SK-N-SH (cell line): ENCODE measurements around the gene LRP6.

ENCODE experiments used
- CTCF ChIP-seq: fragments of 200-600 bp; sonication (generic); IDR thresholded peaks from 2 replicates; pipeline ENCODE4 v1.6.1; 2017; ENCODE audit warnings: antibody characterized with exemption, mild to moderate bottlenecking, moderate library complexity
- EP300 ChIP-seq, 2 experiments: IDR thresholded peaks; 2 replicates each; pipeline versions ENCODE4 v1.4.0 to v1.6.1; 2012; ENCODE audit warnings: borderline replicate concordance in 1 of 2, low read depth in 1 of 2, low read length in 1 of 2
- EZH2phosphoT487 ChIP-seq: fragments of 200-600 bp; sonication (generic); IDR thresholded peaks from 2 replicates; pipeline ENCODE4 v1.6.1; 2017; ENCODE audit warnings: low read depth, mixed run types, mild to moderate bottlenecking, antibody characterized with exemption, moderate library complexity, borderline replicate concordance
- FOSL2 ChIP-seq: IDR thresholded peaks from 2 replicates; pipeline ENCODE4 v1.4.0; 2012; ENCODE audit warnings: low read depth, mild to moderate bottlenecking, moderate library complexity, borderline replicate concordance
- GATA2 ChIP-seq: sonication (generic); formaldehyde crosslinking; IDR thresholded peaks from 2 replicates; pipeline ENCODE4 v1.5.0; 2020; ENCODE audit warnings: mild to moderate bottlenecking, missing genetic modification reagents
- JUND ChIP-seq: IDR thresholded peaks from 2 replicates; pipeline ENCODE4 v1.4.0; 2012
- NFIC ChIP-seq: IDR thresholded peaks from 2 replicates; pipeline ENCODE4 v1.4.0; 2012; ENCODE audit warnings: borderline replicate concordance
- POLR2AphosphoS5 ChIP-seq: IDR thresholded peaks from 2 replicates; pipeline ENCODE4 v1.6.1; 2012; ENCODE audit warnings: low read depth, low read length
- RAD21 ChIP-seq: IDR thresholded peaks from 2 replicates; pipeline ENCODE4 v1.6.1; 2012; ENCODE audit warnings: mild to moderate bottlenecking, low read length
- SIN3A ChIP-seq: IDR thresholded peaks from 2 replicates; pipeline ENCODE4 v1.6.1; 2012; ENCODE audit warnings: low read depth, mild to moderate bottlenecking, low read length, moderate library complexity, borderline replicate concordance
- SMC3 ChIP-seq: IDR thresholded peaks from 2 replicates; pipeline ENCODE4 v1.6.1; 2012; ENCODE audit warnings: low read depth, low read length, improper control_type of control experiment
- TEAD4 ChIP-seq: IDR thresholded peaks from 2 replicates; pipeline ENCODE4 v1.4.0; 2012; ENCODE audit warnings: mild to moderate bottlenecking, borderline replicate concordance; ENCODE audit not compliant: insufficient read depth
- ZBTB33 ChIP-seq: IDR thresholded peaks from 2 replicates; pipeline ENCODE4 v1.4.0; 2012; ENCODE audit warnings: low read depth, borderline replicate concordance
- TF ChIP-seq, protein P1 (sequence below): fragments of 150-350 bp; IDR thresholded peaks from 2 replicates; pipeline ENCODE4 v1.6.1; 2017; ENCODE audit warnings: antibody characterized with exemption, low read length, low read depth, borderline replicate concordance

GRCh38 chr12:12171991-12172511 is 94.8 kb downstream of the LRP6 start:
- no peak for TF ChIP-seq CTCF
- no peak for TF ChIP-seq JUND
- TF ChIP-seq NFIC: peak; percentile 57
- TF ChIP-seq EP300 (IDR thresholded peaks at IDR 0.05; ENCODE audit: borderline replicate concordance in 1 of 2, low read depth in 1 of 2, low read length in 1 of 2): no peak
- TF ChIP-seq SIN3A: no peak
- TF ChIP-seq TEAD4: no peak
- TF ChIP-seq SMC3: no peak
- TF ChIP-seq POLR2AphosphoS5: no peak
- TF ChIP-seq RAD21: no peak
- TF ChIP-seq, protein P1, sequence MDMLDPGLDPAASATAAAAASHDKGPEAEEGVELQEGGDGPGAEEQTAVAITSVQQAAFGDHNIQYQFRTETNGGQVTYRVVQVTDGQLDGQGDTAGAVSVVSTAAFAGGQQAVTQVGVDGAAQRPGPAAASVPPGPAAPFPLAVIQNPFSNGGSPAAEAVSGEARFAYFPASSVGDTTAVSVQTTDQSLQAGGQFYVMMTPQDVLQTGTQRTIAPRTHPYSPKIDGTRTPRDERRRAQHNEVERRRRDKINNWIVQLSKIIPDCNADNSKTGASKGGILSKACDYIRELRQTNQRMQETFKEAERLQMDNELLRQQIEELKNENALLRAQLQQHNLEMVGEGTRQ: no peak
- no peak for TF ChIP-seq FOSL2
- TF ChIP-seq GATA2 (CRISPR knock-in tag): no peak
- no peak for TF ChIP-seq EZH2phosphoT487
- TF ChIP-seq ZBTB33: no peak
